HEK293 (cell line): ENCODE data around the gene CSTF1.

ENCODE experiments used
- CTCF ChIA-PET: fragments of 350-600 bp; formaldehyde crosslinking; extraction: SDS; loops from one replicate; lab custom pipeline; 2021; ENCODE audit warnings: antibody characterized with exemption; lab: Yijun Ruan, JAX
- POLR2A ChIA-PET: fragments of 300-600 bp; formaldehyde crosslinking; extraction: SDS; loops from one replicate; lab custom pipeline; 2020; ENCODE audit warnings: antibody characterized with exemption, inconsistent platforms; lab: Yijun Ruan, JAX
- H3K27ac ChIP-seq: fragments of 200-500 bp; sonication (Bioruptor generic); 2 replicates; pipeline ENCODE4 v1.5.1; 2014; ENCODE audit warnings: low read depth, low read length, control low read depth, inconsistent platforms; ENCODE audit errors: extremely low read depth
- H3K36me3 ChIP-seq, 2 experiments: fragments of 200-500 bp in 1 of 2; sonication (Bioruptor generic) in 1 of 2; 1 replicate in 1 of 2; 2 replicates in 1 of 2; pipeline ENCODE4 v1.5.1; 2014 to 2017; ENCODE audit warnings: inconsistent platforms in 2 of 2, low read length in 2 of 2; ENCODE audit not compliant: control insufficient read depth in 2 of 2, insufficient read depth in 1 of 2
- H3K4me1 ChIP-seq: fragments of 200-500 bp; sonication (Bioruptor generic); 2 replicates; pipeline ENCODE4 v1.5.1; 2014; ENCODE audit warnings: mild to moderate bottlenecking, low read length, inconsistent platforms; ENCODE audit not compliant: control insufficient read depth, insufficient read depth
- H3K4me3 ChIP-seq: 2 replicates; pipeline ENCODE4 v1.5.1; 2011; ENCODE audit warnings: low read depth, mild to moderate bottlenecking, control low read depth, low read length, moderate library complexity
- H3K9me3 ChIP-seq: fragments of 200-500 bp; sonication (Bioruptor generic); 2 replicates; pipeline ENCODE4 v1.5.1; 2014; ENCODE audit warnings: low read depth, low read length, inconsistent platforms; ENCODE audit not compliant: control insufficient read depth, insufficient read depth
- GLI2 ChIP-seq: fragments of 450-650 bp; formaldehyde crosslinking; IDR thresholded peaks from 2 replicates; pipeline ENCODE4; 2017; ENCODE audit warnings: missing biosample characterization, missing genetic modification characterization, low read depth, borderline replicate concordance
- OVOL3 ChIP-seq: fragments of 450-650 bp; formaldehyde crosslinking; IDR thresholded peaks from 2 replicates; pipeline ENCODE4 v1.5.1; 2016; ENCODE audit warnings: missing biosample characterization, missing genetic modification characterization
- SCRT2 ChIP-seq: fragments of 450-650 bp; formaldehyde crosslinking; IDR thresholded peaks from 2 replicates; pipeline ENCODE4 v1.5.1; 2016; ENCODE audit warnings: missing biosample characterization, missing genetic modification characterization
- ZBTB1 ChIP-seq: fragments of 450-650 bp; formaldehyde crosslinking; IDR thresholded peaks from 2 replicates; pipeline ENCODE4 v1.5.1; 2016; ENCODE audit warnings: missing biosample characterization, missing genetic modification characterization
- ZFHX2 ChIP-seq: fragments of 450-650 bp; formaldehyde crosslinking; conservative IDR thresholded peaks from 2 replicates; pipeline ENCODE4 v1.5.1; 2016; ENCODE audit warnings: missing biosample characterization, missing genetic modification characterization
- ZNF114 ChIP-seq: fragments of 450-650 bp; formaldehyde crosslinking; IDR thresholded peaks from 2 replicates; pipeline ENCODE4 v1.5.0; 2017; ENCODE audit warnings: missing biosample characterization, missing genetic modification characterization
- ZNF133 ChIP-seq: fragments of 450-650 bp; formaldehyde crosslinking; IDR thresholded peaks from 2 replicates; pipeline ENCODE4 v1.5.1; 2016; ENCODE audit warnings: missing biosample characterization, missing genetic modification characterization
- ZNF16 ChIP-seq: fragments of 450-650 bp; formaldehyde crosslinking; IDR thresholded peaks from 2 replicates; pipeline ENCODE4 v1.5.1; 2016; ENCODE audit warnings: low read depth, missing biosample characterization, missing genetic modification characterization
- ZNF175 ChIP-seq: fragments of 450-650 bp; formaldehyde crosslinking; IDR thresholded peaks from 2 replicates; pipeline ENCODE4 v1.5.1; 2016; ENCODE audit warnings: missing biosample characterization, missing genetic modification characterization
- ZNF2 ChIP-seq: fragments of 450-650 bp; formaldehyde crosslinking; IDR thresholded peaks from 2 replicates; pipeline ENCODE4 v1.5.1; 2016; ENCODE audit warnings: missing biosample characterization, missing genetic modification characterization
- ZNF221 ChIP-seq: fragments of 450-650 bp; formaldehyde crosslinking; IDR thresholded peaks from 2 replicates; pipeline ENCODE4 v1.5.1; 2017; ENCODE audit warnings: missing biosample characterization, missing genetic modification characterization, borderline replicate concordance
- ZNF266 ChIP-seq: fragments of 450-650 bp; formaldehyde crosslinking; IDR thresholded peaks from 2 replicates; pipeline ENCODE4 v1.5.1; 2016; ENCODE audit warnings: missing biosample characterization, missing genetic modification characterization, low read depth
- ZNF311 ChIP-seq: fragments of 450-650 bp; formaldehyde crosslinking; IDR thresholded peaks from 2 replicates; pipeline ENCODE4 v1.5.1; 2017; ENCODE audit warnings: missing biosample characterization, missing genetic modification characterization, borderline replicate concordance
- ZNF394 ChIP-seq: fragments of 450-650 bp; formaldehyde crosslinking; IDR thresholded peaks from 2 replicates; pipeline ENCODE4 v1.5.1; 2016; ENCODE audit warnings: missing biosample characterization, missing genetic modification characterization, mild to moderate bottlenecking, moderate library complexity, borderline replicate concordance
- ZNF404 ChIP-seq: fragments of 450-650 bp; formaldehyde crosslinking; IDR thresholded peaks from 2 replicates; pipeline ENCODE4 v1.5.1; 2017; ENCODE audit warnings: missing biosample characterization, missing genetic modification characterization
- ZNF423 ChIP-seq: fragments of 450-650 bp; formaldehyde crosslinking; IDR thresholded peaks from 2 replicates; pipeline ENCODE4 v1.5.1; 2016; ENCODE audit warnings: missing biosample characterization, missing genetic modification characterization
- ZNF48 ChIP-seq: fragments of 450-650 bp; formaldehyde crosslinking; IDR thresholded peaks from 2 replicates; pipeline ENCODE4 v1.5.1; 2016; ENCODE audit warnings: missing biosample characterization, missing genetic modification characterization
- ZNF501 ChIP-seq: fragments of 450-650 bp; formaldehyde crosslinking; IDR thresholded peaks from 2 replicates; pipeline ENCODE4 v1.5.1; 2016; ENCODE audit warnings: missing biosample characterization, missing genetic modification characterization
- ZNF529 ChIP-seq: fragments of 450-650 bp; formaldehyde crosslinking; IDR thresholded peaks from 2 replicates; pipeline ENCODE4 v1.5.1; 2017; ENCODE audit warnings: missing genetic modification characterization, missing biosample characterization; ENCODE audit not compliant: insufficient replicate concordance
- ZNF530 ChIP-seq: fragments of 450-650 bp; formaldehyde crosslinking; IDR thresholded peaks from 2 replicates; pipeline ENCODE4 v1.5.1; 2016; ENCODE audit warnings: low read depth, missing biosample characterization, missing genetic modification characterization
- ZNF560 ChIP-seq: fragments of 450-650 bp; formaldehyde crosslinking; IDR thresholded peaks from 2 replicates; pipeline ENCODE4 v1.5.1; 2017; ENCODE audit warnings: missing biosample characterization, missing genetic modification characterization, borderline replicate concordance
- ZNF624 ChIP-seq: fragments of 450-650 bp; formaldehyde crosslinking; IDR thresholded peaks from 2 replicates; pipeline ENCODE4 v1.5.1; 2017; ENCODE audit warnings: missing biosample characterization, missing genetic modification characterization
- TF ChIP-seq, protein P1 (sequence below): fragments of 450-650 bp; formaldehyde crosslinking; IDR thresholded peaks from 2 replicates; pipeline ENCODE4 v1.5.1; 2017; ENCODE audit warnings: missing biosample characterization, missing genetic modification characterization
- TF ChIP-seq, protein P2 (sequence below): fragments of 450-650 bp; formaldehyde crosslinking; optimal IDR thresholded peaks from 2 replicates; pipeline ENCODE3; 2016; ENCODE audit warnings: missing biosample characterization, mild to moderate bottlenecking, missing genetic modification characterization
- TF ChIP-seq, protein P3 (sequence below): IDR thresholded peaks from 2 replicates; pipeline ENCODE4 v1.6.1; 2011; ENCODE audit warnings: mild to moderate bottlenecking, low read depth, low read length, borderline replicate concordance
- TF ChIP-seq, protein P4 (sequence below): fragments of 450-650 bp; formaldehyde crosslinking; IDR thresholded peaks from 2 replicates; pipeline ENCODE4 v1.5.1; 2016; ENCODE audit warnings: missing biosample characterization, missing genetic modification characterization
- TF ChIP-seq, protein P5 (sequence below): fragments of 450-650 bp; formaldehyde crosslinking; IDR thresholded peaks from 2 replicates; pipeline ENCODE4 v1.5.1; 2017; ENCODE audit warnings: missing biosample characterization, missing genetic modification characterization

Gene CSTF1

DNA sequence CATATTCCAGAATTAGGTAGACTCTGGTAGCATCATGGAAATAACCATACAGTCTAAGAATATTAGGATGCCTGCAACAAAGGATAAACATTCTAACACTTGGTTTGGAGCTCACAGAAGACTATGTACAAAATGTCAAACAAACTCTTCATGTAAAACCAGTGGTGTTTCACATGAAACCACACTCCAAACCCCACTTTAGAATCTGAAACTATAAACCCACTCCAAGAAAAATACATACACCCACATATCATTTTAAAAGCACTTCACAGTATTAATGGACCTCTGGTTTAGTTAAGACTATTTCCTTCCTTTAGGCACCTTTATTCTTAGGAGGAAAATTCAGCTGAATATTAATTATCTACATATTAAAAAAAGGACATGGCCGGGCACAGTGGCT, 10.9 kb upstream of the CSTF1 start:
- Histone ChIP-seq H3K9me3 (no peaks in the 10 kb centered on the region), H3K36me3 (peaks cover 41 to 95% of the 10 kb centered on the region in 2 experiments), H3K4me3 (no peak overlapping the region), H3K4me1 (no peaks in the 10 kb centered on the region), H3K27ac (no peak overlapping the region)
- ChIA-PET CTCF (no interaction called here), POLR2A (no interaction called here)
- TF ChIP-seq ZNF530 (tag by site-specific recombination) (no peak), ZNF423 (no peak), ZNF394 (tag by site-specific recombination) (no peak), ZNF133 (tag by site-specific recombination) (no peak), ZNF404 (tag by site-specific recombination) (no peak), ZNF501 (no peak), ZFHX2 (tag by site-specific recombination) (no peak), ZNF175 (no peak), ZNF311 (no peak), SCRT2 (tag by site-specific recombination) (no peak), OVOL3 (tag by site-specific recombination) (no peak)
- TF ChIP-seq, protein P1, sequence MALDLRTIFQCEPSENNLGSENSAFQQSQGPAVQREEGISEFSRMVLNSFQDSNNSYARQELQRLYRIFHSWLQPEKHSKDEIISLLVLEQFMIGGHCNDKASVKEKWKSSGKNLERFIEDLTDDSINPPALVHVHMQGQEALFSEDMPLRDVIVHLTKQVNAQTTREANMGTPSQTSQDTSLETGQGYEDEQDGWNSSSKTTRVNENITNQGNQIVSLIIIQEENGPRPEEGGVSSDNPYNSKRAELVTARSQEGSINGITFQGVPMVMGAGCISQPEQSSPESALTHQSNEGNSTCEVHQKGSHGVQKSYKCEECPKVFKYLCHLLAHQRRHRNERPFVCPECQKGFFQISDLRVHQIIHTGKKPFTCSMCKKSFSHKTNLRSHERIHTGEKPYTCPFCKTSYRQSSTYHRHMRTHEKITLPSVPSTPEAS (tag by site-specific recombination), result no peak
- TF ChIP-seq, protein P2, sequence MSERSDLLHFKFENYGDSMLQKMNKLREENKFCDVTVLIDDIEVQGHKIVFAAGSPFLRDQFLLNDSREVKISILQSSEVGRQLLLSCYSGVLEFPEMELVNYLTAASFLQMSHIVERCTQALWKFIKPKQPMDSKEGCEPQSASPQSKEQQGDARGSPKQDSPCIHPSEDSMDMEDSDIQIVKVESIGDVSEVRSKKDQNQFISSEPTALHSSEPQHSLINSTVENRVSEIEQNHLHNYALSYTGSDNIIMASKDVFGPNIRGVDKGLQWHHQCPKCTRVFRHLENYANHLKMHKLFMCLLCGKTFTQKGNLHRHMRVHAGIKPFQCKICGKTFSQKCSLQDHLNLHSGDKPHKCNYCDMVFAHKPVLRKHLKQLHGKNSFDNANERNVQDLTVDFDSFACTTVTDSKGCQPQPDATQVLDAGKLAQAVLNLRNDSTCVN, result no peak
- TF ChIP-seq, protein P3, sequence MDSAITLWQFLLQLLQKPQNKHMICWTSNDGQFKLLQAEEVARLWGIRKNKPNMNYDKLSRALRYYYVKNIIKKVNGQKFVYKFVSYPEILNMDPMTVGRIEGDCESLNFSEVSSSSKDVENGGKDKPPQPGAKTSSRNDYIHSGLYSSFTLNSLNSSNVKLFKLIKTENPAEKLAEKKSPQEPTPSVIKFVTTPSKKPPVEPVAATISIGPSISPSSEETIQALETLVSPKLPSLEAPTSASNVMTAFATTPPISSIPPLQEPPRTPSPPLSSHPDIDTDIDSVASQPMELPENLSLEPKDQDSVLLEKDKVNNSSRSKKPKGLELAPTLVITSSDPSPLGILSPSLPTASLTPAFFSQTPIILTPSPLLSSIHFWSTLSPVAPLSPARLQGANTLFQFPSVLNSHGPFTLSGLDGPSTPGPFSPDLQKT, result no peak

DNA sequence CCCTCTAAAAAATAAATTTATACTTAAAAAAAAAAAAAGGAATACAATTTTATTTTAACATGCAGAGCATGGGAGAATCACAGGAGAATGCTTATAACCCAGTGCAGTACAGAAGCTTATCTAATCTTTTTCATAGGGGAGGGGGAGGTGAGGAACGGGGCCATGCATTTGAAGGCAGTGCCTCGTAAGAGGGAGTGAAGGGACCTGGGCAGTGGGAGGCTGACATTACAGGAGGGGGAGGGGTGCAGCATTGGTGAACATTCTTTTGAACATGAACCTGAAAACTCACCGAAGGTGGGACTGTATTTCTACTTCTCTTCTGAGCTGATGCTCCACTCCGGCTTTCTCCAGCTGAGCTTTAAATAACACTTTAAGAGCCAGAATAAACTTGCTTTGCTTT, 9.7 kb upstream of the CSTF1 start:
- Histone ChIP-seq H3K9me3 (no peaks in the 10 kb centered on the region), H3K36me3 (peaks cover 41 to 95% of the 10 kb centered on the region in 2 experiments), H3K4me1 (no peaks in the 10 kb centered on the region), H3K4me3 (no peak overlapping the region), H3K27ac (no peak overlapping the region)
- ChIA-PET CTCF (no interaction called here), POLR2A (interaction anchor here (0.6 to 1.9 kb wide), 2 partner anchors 9 to 40 kb away, joined by 3 to 8 read pairs; partner anchors contain the start of genes AURKA and CSTF1)
- TF ChIP-seq ZNF624 (tag by site-specific recombination) (no peak), ZNF529 (no peak), ZNF2 (tag by site-specific recombination) (no peak), ZNF114 (tag by site-specific recombination) (no peak), ZBTB1 (tag by site-specific recombination) (no peak), ZNF560 (no peak), ZNF266 (no peak), ZNF48 (no peak), GLI2 (no peak), ZNF16 (no peak), ZNF221 (no peak)
- TF ChIP-seq, protein P4, sequence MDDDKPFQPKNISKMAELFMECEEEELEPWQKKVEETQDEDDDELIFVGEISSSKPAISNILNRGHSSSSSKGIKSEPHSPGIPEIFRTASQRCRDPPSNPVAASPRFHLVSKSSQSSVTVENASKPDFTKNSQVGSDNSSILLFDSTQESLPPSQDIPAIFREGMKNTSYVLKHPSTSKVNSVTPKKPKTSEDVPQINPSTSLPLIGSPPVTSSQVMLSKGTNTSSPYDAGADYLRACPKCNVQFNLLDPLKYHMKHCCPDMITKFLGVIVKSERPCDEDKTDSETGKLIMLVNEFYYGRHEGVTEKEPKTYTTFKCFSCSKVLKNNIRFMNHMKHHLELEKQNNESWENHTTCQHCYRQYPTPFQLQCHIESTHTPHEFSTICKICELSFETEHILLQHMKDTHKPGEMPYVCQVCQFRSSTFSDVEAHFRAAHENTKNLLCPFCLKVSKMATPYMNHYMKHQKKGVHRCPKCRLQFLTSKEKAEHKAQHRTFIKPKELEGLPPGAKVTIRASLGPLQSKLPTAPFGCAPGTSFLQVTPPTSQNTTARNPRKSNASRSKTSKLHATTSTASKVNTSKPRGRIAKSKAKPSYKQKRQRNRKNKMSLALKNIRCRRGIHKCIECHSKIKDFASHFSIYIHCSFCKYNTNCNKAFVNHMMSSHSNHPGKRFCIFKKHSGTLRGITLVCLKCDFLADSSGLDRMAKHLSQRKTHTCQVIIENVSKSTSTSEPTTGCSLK (tag by site-specific recombination), result no peak
- TF ChIP-seq, protein P5, sequence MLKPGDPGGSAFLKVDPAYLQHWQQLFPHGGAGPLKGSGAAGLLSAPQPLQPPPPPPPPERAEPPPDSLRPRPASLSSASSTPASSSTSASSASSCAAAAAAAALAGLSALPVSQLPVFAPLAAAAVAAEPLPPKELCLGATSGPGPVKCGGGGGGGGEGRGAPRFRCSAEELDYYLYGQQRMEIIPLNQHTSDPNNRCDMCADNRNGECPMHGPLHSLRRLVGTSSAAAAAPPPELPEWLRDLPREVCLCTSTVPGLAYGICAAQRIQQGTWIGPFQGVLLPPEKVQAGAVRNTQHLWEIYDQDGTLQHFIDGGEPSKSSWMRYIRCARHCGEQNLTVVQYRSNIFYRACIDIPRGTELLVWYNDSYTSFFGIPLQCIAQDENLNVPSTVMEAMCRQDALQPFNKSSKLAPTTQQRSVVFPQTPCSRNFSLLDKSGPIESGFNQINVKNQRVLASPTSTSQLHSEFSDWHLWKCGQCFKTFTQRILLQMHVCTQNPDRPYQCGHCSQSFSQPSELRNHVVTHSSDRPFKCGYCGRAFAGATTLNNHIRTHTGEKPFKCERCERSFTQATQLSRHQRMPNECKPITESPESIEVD (tag by site-specific recombination), result no peak
